GM19240 (cell line): Measurements from ENCODE around the gene TMEM150A.
A peak's percentile ranks its signal among the peaks of the same experiment; 100 is the strongest.
"Not testable (repeated sequence)": the region's sequence is repeated elsewhere in the genome, so short reads cannot be mapped to it uniquely, and the experiment has no call there.

ENCODE experiments used
- DNase-seq: peaks from one replicate; pipeline ENCODE4 v3.0.0; 2011; ENCODE audit warnings: low spot score; ENCODE audit not compliant: insufficient read length

The TMEM150A gene

DNA sequence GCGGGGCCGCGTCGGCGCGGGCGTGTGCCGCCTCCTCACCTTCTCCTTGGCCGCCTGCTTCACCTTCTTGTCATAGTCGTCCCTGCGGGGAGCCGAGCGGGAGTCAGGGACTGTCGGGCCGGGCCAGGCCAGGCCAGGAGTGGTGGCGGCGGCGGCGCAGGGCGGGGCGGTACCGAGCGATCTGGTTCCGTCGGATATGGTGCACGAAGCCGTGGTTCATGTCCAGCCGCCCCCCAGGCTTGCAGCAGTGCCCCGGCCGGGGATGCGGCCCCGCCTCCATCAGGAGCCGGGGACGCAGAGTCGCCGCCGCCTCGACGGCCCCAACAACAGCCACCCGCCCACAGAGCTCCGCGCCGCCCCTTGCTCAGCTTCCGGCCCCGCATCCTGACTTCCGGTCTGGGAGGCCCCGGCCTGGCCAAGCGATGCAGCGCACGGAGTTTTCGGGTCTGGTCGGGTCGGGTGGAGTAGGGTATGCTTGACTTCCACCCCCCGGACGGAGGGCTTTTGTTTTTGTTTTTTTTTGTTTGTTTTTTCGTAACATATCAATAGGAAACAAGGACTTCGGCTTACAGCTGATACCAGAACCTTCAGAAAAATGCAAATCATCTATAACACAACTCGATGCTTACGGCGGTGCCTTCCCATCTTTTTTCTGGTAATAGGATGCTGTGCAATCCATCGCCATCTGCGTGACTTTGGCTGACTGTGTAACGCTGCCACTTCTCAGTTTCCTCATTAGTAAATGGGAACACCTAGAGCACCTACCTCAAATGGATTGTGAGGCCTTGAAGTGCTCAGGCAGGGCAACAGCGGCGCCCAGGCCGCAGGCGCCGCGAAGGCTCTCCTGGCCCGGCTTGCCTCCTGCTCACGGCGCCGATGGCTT lies 9.4 kb upstream of the TMEM150A start, which contains the start of gene C2orf68:
Gene C2orf68, minus strand, starts transcription at position 362 of the 883 bp plus-strand sequence. Its CDS starts 82 bp downstream, at position 280.
- DNase-seq = peak; percentile 81

DNA sequence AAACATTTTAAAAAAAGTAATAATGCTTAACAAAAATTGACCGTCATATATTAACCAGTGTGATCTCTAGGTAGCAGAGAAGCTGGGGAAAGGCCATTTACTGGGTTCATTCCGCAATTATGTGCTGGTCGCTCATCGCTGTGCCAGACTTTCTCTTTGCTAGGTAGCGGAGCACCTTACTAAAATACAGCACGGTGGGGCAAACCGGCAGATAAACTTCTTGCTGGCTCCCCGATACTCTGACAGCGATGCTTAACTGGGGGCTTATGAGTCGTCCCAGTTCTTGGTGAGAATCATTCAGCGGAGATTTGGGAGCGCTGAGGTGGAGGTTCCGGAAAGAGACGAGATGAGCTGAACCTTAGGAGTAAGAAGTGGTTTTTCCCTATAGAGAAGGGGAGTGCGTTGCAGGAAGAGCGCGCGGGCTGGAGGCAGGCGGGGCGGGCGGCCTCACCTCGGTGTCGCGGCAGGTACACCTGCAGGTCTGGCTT lies 8.8 kb upstream of the TMEM150A start:
- no peak for DNase-seq

DNA sequence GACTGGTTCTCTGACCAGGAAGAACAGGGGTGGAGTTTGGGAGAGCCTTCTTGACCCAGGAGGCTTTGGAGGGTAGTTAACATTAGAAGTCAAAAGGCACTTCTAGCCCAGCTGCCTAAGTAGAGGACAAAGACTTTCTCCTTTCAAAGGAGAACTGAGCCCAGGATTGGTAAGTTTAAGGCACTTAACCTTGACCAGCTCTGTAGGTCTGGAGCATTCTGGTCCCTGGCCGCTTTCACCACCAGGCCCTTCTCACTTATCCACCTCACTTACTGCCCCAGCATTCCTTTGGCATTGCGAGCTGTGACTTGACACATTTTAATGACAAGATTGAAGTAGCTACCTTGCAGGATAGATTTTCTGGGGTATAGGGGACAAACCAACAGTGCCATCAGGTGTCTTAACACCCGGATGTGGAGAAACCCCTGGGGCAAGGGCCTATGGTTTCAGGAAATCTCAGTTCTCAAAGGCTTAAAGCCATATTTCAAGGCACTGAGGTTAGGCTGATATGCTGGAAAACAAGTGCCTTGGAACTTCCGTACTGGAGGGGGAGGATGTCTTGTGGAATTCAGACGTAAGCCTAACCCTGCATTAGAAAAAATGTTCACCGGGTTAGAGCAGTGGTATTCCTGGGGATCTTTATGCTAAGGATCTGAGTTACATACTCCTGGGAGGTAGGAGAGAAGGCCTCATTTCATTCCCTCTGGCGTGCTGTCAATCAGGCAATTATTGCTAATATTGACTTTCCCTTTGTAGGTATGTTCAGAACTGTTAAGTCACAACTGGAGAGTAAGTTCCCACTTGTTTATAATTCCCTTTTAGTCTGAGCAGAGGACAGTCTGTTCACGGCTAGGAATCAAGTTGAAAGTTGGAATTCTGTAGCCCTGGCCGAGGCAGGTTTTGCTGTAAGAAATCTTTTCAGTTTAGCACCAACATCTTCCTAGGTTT lies 5.0 kb upstream of the TMEM150A start:
- no peak for DNase-seq

DNA sequence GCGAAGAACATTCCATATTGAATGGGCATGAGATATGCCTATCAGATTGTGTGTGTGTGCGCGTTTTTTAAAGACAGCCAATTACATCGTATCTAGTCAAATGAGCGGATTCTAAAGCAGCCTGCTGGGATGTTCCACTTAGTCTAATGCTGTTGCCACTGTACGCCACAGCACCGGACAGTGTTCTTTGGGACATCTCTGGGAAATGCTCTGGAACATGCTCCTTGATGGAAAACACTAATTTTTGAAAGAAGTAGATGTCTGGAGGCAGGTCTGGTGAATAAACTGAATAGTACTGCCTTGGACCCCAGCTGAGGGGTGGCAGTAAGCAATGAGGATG lies 3.6 kb upstream of the TMEM150A start:
- DNase-seq = no peak

DNA sequence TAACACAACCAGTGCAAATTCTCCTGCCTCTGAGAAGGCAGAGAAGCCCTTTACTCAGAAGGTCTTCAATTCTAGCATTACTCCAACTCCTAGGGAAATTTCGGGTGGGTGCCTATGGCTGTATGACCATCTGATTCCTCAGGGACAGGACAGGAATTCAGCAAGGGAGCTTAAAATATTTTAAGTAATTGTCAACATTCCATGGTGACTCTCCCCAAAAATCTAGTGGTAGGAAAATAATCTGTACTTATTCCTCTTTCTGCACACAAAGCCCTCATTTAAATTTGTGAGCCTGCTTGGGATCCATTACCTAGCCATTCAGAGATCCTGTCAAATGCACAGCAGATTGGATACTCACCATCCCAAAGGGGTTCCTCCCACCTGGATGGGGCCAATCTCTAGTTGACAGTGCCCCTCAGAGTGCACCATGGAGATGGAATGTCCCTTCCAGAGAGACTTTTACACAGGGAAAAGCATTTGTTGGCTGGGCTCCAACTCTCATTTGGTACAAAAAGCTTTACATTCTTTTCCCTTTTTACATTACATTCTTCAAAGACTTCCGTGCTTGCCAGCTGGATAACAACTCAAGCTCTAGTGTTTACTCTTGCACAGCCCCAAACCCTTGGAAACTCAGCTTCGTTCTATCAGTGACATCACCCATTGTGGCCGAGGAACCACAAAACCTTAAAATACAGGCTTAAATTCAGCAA lies 3.1 kb upstream of the TMEM150A start:
- DNase-seq = no peak

DNA sequence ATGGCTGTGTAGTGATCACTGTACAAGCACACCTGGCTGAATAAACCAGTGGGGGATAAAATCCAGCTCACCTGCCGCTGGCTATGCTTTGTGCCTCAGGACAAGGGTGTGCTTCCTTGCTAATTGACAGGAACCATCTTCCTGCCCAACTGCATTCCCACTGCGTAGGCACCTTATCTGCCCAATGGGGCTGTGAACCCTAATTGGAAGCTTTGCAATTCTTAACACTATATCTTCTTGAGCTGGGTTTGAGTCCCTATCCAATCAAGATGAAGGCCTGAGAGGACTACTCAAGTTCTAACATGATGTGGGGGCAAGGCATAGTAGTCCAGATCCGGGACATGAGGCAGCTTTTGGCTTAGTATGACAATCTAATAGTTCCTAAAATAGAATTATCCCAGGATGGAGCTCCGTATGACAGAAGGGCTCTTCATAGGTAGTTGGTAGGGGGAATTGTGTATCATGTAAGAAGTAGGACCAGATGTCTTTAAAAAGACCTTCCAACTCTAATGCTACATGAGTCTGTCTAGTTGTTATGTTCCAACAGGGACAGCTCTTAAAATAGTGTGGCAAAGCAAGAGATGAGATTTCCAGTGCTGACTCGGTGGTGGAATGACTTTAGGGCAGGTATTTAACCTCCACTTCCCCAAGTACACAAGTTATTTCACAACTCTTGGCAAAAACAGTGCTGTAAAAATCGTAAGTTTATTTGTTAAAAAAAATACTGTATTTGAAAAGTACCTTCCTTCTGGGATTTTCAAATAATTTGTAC lies 2.3 kb upstream of the TMEM150A start:
- DNase-seq = no peak

DNA sequence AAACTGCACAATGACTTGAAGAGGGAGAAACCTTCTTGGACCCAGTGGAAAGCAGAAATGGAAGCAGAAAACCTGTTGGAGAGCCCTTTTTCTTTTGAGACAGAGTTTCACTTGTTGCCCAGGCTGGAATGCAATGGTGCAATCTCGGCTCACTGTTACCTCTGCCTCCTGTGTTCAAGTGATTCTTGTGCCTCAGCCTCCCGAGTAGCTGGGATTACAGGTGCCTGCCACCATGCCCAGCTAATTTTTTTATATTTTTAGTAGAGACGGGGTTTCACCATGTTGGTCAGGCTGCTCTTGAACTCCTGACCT lies 1.6 kb upstream of the TMEM150A start:
- not testable (repeated sequence) for DNase-seq

DNA sequence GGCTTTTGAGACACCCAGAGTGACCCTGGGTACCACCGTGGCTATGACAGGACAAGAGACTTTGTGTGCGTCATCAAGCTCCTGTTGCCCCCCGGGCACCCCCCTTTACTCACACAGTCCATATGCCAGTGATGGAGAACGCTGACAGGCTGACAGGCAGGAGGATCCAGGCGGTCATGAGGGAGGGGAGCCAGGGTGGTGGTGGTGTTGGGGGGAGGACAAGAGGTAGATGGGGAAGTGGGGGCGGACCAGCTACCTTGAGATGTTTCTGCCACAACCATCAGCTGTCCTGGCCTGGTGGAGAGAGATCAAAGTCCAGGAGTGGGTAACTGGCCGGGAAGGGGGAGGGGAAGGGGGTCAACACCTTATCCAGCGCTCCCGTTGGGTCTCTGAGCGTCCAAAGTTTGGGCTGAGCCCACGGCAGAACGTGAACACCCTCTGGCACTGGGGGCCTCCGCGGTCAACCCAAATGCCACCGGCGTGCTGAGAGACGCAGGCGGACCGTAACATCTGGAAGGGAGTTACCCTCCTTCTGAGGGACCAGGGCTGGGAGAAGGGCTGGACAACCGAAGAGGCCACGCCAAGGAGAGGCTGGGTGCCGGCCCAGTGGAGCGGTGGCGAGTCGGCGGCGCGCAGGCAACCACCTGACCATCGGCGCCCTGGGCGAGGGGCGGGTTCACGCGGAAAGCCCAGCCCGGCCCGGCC lies 575 bp downstream of the TMEM150A start:
- no peak for DNase-seq

DNA sequence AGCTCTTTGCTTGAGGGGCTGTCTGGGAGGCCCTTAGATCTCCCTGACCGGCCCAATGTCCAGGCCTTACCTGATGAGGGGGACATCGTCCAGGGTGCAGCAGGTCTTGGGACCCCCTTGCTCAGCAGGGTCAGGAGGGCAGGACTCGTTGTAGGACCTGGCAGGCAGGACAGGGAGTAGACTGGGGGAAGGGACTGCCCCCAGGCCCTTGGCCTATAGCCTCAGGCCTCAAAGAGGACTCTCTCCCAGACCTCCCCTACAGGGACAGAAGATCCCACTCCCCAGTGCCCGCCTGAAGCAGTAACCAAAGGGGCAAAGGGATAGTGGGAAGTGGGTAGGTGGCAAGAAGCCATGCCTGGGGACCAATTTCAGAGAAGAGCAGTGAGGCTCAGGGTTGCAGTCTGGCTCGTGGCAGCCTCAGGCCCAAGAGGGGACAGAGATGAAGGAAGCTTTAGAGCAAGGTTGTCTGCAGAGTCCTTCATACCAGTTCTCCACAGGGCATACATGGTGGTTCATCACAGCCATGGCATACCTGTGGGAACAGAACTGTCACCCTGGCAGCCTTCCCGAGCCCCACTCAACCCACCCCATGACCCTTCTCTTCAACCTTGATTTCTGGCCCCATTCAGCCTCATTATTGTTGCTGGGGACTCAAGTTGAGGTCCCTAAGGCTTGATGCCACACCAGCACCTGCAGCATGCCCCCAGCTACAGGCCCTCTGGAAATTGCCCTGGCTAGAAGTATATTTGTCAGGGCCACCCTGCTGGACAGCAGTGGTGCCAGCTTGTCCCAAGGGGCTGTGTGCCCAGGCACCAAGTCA lies 1.3 kb downstream of the TMEM150A start:
- no peak for DNase-seq

DNA sequence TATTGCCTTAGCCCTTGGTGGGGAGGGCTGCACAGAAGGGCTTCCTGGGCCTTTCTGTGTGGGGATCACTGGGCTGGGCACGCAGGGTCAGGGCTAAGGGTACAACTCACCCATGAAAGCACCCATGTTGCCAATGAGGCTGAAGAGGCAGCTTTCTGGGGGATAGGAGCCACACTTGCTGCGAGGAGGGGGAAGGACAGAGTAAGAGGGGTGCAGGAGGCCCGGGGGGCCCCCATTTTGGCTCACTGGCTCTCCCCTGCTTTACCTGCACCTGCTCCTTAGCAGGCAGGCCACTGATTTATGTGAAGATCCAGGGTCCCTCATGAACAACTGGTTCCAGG lies 2.3 kb downstream of the TMEM150A start:
- DNase-seq = no peak

DNA sequence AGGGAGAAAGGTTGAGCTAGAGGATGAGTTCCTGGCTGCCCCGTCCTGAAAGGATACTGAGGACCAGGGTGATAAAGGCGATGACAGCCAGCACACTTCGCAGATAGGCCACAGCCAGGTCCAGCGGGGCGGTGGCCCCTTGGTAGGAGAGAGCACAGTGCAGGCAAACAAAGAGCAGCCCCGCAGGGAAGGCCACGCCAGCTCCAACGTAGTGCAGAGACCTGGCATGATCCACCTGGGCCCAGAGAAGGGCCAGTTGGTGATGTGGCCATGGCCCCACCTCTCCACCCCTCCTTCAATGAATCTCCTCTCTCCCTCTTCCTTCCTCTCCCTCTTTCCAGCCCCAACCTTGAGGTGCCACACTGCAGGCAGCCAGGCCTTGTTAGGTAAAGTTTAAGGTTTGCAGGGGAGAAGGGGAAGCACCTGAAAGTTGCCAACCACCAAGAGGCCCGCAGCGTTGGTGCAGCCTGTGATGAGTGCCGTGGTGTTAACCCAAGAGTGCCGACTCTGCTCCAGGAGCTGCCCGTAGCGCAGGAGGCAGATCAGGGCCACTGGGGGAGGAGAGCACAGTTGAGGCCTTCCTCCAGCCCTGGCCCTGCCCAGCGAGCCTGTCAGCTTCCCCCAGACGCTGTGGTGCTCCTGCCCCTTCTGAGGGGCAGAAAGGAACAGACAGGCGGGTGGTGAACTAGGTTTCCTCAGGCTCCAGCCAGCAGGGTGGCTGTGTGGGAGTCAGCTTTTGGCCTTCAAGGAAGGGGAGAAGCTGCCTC lies 2.8 kb downstream of the TMEM150A start:
- no peak for DNase-seq

DNA sequence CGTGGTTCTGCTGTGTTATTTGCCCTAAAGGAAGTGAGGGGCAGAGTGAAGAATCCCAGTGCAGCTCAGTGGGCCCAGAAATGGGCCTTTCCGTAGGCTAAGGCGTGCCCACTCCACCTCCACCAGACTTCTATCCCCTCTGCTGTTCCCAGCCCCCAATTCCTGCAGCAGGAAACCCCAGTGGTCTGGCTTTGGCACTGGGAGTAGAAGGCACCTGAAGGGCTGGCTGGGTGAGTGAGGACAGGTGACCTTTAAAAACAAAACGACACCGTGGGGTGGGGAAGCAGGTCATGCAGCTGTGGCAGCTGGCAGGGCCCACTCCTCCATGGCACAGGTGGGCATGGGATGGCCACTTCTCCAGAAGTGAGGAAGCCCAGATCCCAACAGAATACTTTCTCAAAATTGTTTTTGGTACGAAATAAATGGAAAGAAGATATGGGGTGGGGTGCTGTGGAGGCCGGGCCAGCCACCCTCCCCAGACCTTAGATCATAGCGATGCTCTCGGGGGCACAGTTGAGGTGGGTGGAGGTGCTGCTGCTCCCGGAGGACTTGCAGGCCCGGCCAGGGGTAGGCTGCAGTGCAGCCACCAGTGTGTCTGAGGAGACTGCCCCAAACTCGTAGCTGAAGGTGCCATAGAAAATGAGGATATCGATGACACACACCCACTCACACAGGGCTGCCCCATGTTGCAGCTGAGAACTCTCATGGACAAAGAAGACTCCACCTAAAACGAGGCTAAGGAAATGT lies 3.7 kb downstream of the TMEM150A start:
- DNase-seq = no peak

DNA sequence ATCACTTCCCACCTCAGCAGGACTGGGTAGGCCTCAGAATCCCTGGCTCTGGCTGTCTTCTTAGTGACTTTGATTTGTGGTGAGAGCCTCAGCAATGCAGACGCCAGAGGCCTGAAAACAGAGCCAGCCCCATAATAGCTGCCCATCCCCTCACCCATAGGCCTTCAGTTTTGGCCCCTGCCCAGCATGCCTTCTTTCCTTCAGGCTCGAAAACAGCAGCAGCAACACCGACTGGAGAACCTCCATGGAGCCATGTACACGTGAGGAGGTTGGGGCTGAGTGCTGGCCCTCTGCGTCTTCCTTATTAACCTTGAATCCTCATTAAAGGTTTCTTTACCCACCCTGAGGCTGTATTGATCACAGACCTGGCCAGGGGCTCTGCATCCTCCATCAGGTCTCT lies 5.3 kb downstream of the TMEM150A start:
- DNase-seq = no peak

DNA sequence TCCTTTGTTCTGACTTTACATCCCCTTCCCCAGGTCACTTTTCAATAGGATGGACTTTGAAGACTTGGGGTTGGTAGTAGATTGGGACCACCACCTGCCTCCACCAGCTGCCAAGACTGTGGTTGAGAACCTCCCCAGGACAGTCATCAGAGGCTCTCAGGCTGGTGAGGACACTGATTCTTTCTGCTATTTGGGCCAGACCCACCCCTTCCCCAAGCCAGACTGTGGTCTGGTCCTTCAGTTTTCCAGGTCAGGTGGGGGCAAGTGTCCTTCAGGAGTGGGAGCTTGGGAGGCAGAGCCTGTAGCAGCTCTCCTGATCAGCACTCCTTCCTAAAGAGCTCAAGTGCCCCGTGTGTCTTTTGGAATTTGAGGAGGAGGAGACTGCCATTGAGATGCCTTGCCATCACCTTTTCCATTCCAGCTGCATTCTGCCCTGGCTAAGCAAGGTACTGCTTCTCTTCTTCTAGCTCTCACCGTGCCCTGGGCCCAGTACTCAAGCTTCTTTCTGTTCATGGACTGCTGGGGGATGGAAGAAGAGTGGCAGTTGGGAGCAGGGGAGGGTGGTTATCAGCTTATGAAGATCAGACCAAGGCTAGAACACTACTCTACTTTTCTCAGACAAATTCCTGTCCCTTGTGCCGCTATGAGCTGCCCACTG lies 5.9 kb downstream of the TMEM150A start:
- no peak for DNase-seq

DNA sequence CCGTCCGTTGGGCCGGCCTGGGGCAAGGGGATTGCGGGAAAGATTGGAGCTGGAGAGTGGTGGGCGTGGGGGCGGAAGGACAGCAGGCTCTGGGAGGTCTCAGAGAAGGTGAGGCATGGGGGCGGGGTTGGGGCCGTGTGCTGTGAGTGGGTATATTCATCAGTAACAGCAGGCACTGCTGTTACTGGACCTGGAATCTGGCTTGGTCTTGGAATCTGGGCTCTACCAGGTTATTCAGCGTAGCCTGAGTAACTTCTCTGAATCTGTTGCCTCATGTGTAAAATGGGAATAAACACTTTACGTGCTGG lies 6.5 kb downstream of the TMEM150A start:
- DNase-seq = no peak

DNA sequence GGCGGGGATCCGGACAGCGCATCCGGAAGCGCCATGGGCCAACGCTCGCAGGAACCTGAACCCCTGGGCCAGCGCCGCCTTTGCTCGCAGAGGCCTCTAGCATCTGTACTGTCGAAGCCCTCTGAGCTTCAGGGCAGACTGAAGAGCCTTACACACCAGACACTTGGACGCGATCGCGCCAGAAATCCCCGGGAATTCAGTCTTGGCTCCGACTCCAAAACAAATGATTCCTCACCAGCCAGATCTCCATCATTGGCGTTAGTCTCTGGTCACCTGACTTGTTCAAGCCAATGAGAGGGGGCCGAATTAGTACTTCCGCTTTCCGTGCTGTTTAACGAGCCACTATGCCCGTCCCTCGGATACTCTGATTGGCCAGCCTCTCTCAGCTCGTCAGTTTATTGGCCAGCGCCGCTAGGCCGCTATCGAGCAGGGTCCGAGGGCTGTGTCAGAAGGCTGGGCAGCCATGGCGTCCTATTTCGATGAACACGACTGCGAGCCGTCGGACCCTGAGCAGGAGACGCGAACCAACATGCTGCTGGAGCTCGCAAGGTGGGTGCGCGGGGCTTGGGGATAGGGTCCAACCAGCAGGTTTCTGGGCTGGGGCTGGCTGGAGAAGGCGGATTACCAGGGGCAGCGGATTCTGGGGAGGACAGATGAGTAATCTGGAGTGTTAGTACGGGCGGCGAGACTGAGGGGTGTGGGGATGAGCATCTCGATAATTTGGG lies 7.0 kb downstream of the TMEM150A start, which contains the start of gene RNF181:
Gene RNF181, plus strand, starts transcription at position 445 of the 725 bp plus-strand sequence. Its CDS starts 19 bp downstream, at position 464.
- DNase-seq = peak; percentile 97
